ENCODE data around the gene G3BP1. TPM values are rescaled to one million over a fixed set of nuclear protein-coding genes. Genes with fewer than 3 reads are reported as not detected.
"Not testable (repeated sequence)": the region's sequence is repeated elsewhere in the genome, so short reads cannot be mapped to it uniquely, and the experiment has no call there.

The G3BP1 gene
- total RNA-seq, 1 experiment from 2014 or later: 144 TPM

DNA sequence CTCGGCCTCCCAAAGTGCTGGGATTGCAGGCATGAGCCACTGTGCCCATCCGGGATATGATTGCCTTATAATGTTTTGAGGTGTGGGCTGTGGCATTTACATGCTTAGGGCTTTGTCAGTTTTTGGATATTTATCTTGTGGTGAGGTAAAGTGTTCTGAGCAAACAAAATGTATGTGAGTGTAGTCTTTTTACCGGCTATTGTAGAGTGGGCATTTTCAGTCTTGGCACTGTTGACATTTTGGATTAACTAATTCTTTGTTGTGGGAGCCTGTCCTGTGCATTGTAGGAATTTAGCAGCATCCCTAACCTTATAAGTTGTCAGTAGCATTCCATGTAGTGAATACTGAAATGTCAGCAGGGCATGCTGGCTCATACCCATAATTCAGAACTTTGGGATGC lies 21.6 kb downstream of the G3BP1 start:
- DNase-seq (ENCODE audit: extremely low read depth, low read depth): no peak

- DNase-seq (ENCODE audit: extremely low read depth, low read depth): no peak
These were observed 23.7 kb downstream of the G3BP1 start for GRCh38 chr5:151795426-151795825.

DNA sequence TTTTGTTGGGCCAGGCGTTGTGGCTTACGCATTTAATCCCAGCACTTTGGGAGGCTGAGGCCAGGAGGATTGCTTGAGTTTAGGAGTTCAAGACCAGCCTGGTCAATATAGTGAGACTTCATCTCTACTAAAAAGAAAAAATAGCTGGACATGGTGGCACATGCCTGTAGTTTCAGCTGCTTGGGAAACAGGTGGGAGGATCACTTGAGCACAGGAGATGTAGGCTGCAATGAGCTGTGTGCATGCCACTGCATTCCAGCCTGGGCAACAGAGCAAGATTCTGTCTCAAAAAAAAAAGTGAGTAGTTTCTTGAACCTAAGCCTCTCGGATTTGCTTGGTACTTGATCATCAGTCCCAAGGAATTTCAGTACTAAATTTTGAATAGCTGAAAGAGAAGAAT lies 26.9 kb downstream of the G3BP1 start:
- no peak for DNase-seq (ENCODE audit: extremely low read depth, low read depth)

- no peak for DNase-seq (ENCODE audit: extremely low read depth, low read depth)
These were observed 27.7 kb downstream of the G3BP1 start for GRCh38 chr5:151799407-151799806.

- no peak for DNase-seq (ENCODE audit: extremely low read depth, low read depth)
These were observed 28.8 kb downstream of the G3BP1 start for GRCh38 chr5:151800532-151800931.

DNA sequence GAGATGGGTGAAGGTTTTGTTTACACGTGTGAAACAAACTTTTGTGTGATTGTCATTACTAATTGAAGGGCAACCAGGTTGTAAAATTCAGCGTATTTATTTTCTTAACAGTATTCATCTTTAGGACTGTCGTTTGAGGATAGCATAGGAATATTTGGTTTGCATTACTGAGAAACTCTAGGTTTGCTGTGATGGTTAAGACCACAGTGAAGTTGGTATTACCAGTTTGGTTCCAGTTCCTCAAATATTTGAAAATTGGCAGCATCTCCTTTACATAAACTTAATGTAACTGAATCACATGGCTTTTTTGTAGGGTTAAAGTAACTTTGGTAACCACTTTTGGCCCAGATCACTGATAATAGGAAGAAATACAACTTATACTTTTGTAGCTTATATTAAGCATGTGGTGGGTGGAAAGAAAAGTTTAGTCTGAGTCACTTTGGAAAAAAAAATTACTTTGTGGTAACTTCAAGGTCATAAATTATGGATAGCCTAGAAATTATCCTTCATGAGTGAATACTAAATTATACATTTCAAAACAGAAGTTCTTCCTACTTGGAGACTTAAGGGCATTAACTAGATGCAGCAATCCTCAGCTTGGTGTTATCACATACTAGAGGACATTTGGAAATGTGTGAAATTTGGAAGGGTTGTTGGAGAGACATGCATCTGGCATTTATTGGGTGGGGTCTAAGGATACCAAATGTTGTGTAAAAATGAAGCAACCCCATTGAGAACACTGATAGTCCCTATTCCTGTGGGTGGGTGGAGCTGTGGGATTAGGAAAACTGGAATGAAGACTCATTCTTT lies 33.9 kb downstream of the G3BP1 start:
- DNase-seq (ENCODE audit: extremely low read depth, low read depth): no peak

DNA sequence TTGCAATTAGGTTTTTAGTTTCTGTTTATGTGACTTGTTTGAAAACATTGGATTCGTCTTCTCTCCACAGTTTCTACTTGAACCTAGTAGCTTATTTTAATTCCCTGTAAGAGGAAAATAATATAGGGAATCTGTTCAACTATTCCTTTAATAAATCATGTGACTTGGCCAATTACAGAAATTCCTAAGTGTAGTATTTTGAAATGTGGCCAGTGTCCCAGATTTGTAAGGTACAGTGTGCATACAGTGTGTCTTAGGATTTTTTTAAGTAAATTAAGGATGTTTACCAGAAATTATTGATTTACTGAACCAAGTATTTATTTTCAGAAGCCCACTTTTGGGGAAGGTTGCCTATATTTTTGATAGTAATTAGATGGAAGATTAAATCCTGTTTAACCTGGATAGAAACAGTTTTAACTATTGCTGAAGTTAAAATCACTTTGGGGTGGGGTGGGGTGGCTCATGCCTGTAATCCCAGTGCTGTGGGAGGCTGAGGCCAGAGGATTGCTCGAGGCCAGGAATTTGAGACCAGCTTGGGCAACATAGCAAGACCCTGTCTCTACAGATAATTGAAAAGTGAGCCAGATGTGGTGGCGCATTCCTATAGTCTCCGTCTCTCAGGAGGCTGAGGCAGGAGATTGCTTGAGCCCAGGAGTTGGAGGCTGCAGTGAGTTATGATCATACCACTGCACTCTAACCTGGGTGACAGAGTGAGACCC lies 36.9 kb downstream of the G3BP1 start:
- DNase-seq (ENCODE audit: extremely low read depth, low read depth): no peak

DNA sequence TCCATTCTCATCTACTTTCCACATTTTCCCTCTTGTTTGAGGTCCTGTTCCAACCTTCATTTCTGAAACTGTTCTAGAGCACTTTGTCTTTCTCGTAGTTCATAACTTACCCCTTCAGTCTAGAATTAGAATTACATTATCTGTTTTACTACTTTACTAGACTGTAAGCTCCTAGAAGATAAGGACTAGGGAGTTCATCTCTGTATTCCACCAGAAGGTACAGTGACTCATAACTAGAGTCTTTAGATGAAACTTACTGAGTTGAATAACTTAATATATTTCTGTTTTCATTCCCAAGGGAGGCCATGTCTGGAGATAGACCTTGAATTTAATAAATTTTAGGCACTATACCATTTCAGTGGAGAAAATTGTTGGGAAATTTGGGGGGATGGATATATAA lies 38.7 kb downstream of the G3BP1 start:
- DNase-seq (ENCODE audit: extremely low read depth, low read depth): no peak

GRCh38 chr5:151810897-151811296 lies 39.1 kb downstream of the G3BP1 start:
- DNase-seq (ENCODE audit: extremely low read depth, low read depth): no peak

DNA sequence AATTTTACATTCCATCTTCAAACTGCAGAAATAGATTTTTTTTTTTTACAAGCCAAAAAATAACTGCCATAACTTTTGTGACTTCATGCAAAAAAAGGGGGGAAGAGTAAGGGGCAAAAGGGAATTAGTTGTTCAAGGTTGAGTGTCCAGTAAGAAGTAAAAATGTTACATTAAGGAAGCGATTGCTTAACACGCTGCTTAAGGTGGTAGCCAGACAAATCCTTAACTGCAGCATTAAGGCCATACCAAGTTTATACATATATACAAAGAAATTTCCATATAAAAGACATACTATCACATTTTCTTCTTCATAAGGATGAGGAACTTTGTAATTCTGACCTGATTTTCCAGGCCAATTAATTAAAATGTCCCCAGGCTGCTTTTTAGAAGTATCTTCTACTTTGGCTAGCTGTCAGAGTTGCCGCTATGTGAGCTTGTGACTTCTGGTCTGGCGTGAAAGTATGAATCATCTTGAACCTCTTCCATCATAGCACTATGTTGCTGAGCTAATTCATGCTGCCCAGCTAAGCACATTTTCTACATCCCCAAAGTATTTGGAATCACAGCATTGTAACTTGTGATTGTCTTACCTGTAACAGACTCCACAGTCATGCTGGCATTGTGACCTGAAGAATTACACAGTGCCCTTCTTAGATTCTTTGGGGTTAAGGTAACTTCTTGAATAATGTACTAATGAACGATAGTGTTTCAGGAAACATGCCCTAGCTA lies 40.0 kb downstream of the G3BP1 start:
- no peak for DNase-seq (ENCODE audit: extremely low read depth, low read depth)

- DNase-seq (ENCODE audit: extremely low read depth, low read depth): no peak
These were observed 41.1 kb downstream of the G3BP1 start for GRCh38 chr5:151812757-151813309.

GRCh38 chr5:151815051-151815450 lies 43.3 kb downstream of the G3BP1 start:
- DNase-seq (ENCODE audit: extremely low read depth, low read depth): no peak

- DNase-seq (ENCODE audit: extremely low read depth, low read depth): no peak
These were observed 48.1 kb downstream of the G3BP1 start for GRCh38 chr5:151819830-151820229.

GRCh38 chr5:151820271-151820670 lies 48.5 kb downstream of the G3BP1 start:
- no peak for DNase-seq (ENCODE audit: extremely low read depth, low read depth)

- no peak for DNase-seq (ENCODE audit: extremely low read depth, low read depth)
These were observed 49.1 kb downstream of the G3BP1 start for GRCh38 chr5:151820903-151821302.

DNA sequence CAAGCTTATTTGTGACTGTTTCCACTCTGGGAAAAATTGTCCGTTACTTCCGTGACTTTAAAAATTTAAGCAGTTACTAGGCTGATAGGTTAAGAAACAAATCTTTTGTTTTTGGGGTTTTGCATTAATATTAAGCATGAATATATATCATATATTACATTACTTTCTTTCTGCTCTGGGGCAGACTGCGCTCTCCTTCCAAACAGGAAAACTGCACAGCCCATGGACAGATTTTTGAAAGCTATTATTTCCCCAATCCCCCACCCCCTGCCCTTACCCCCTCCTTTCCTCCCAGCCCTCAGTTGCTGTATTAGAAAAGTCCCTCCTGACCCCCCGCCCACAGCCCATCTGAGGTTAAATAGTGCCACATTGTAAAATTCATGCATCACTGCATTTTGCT lies 50.4 kb downstream of the G3BP1 start:
- no peak for DNase-seq (ENCODE audit: extremely low read depth, low read depth)

DNA sequence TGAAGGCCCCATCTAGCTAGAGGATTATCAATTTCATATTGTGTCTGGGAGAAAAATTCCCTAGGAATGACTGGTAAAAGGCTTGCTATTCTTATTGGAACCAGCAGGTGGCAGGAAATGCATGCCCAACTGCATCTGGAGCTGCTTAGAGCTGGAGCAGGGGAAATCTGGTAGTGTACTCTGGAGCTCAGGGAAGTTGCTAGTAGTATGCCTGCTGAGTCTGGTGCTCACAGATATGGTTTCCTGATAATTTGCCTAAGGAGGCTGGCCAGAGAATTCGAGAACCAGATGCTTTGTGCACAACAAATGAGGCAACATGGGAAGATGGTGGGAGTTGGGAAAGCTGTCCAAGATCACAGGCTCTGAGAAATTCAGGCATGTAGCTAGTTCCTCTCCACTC lies 53.7 kb downstream of the G3BP1 start:
- peak; percentile 45 for DNase-seq (ENCODE audit: extremely low read depth, low read depth)

DNA sequence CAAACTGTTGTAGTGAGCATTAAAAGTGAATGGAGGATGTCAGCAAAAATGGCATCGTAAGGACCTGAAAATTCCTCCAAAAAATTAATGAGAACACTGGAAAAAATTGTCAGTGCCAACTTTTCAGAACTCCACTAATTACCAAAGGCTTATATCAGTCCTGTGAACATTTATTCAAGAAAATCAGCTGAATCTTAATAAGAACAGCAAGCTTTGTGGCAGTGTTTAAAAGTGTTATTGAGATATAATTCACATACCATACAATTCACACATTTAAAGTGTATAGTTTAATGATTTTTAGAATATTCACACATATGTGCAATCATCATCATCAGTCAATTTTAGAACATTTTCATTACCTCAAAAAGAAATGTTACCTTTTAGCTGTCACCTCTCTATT lies 57.6 kb downstream of the G3BP1 start:
- DNase-seq (ENCODE audit: extremely low read depth, low read depth): no peak

DNA sequence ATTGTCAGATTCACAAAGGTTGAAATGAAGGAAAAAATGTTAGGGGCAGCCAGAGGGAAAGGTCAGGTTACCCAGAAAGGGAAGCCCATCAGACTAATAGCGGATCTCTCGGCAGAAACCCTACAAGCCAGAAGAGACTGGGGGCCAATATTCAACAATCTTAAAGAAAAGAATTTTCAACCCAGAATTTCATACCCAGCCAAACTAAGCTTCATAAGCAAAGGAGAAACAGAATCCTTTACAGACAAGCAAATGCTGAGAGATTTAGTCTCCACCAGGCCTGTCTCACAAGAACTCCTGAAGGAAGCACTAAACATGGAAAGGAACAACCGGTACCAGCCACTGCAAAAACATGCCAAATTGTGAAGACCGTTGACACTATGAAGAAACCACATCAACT lies 61.1 kb downstream of the G3BP1 start:
- DNase-seq (ENCODE audit: extremely low read depth, low read depth): not testable (repeated sequence)

DNA sequence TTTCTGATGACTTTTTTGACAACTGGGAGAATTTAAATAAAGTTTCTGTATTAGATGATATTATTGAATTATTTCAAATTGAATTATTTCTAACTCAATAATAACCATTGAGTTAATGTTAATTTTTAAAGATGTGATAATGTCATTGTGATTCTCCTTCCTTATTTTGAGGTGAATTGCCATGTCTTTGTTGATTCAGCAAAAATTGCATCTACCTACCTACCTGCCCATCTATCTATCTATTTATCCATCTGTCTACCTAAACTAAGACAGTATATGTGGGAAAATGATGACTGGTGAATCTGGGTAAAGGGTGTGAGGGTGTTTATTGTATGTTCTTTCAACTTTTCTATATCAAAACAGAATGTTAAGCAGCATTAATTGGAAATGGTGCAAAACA lies 75.0 kb downstream of the G3BP1 start:
- DNase-seq (ENCODE audit: extremely low read depth, low read depth): no peak

DNA sequence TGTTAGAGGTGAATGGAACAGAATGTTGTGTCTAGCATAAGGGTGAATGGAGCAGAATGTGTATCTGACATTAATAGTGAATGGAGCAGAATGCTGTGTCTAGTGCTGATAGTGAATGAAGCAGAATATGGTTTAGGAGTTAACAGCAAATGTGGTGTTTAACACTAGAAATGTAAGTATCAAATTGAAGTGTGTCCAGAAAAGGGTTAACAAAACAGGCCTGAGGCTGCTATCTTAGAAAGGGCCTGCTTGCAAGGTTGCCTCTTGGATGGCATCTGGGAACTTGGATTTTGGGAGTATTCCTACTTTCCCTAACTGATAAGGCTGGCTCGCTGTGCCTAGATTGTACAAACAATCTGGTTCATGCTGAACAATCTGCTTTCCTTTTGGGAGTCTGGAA lies 76.1 kb downstream of the G3BP1 start:
- DNase-seq (ENCODE audit: extremely low read depth, low read depth): no peak

Measured in NCI-H460 (cell line).